OCI-LY7 (cell line): ENCODE data around the gene F8. TPM values are rescaled to one million over a fixed set of nuclear protein-coding genes. Genes with fewer than 3 reads are reported as not detected.

Experiments used
- BruUV-seq: library from RNA; stranded (reverse); fragments of 400-500 nt; replicated peaks from 2 replicates; lab custom pipeline; 2021; lab: Mats Ljungman, UMichigan
- CTCF ChIA-PET: fragments of 300-600 bp; sonication (Branson Sonifier 250); formaldehyde crosslinking; loops from one replicate; lab custom pipeline; 2022; ENCODE audit warnings: antibody characterized with exemption; ENCODE audit not compliant: unreplicated experiment; lab: Charles Lee
- POLR2A ChIA-PET: fragments of 300-600 bp; sonication (Branson Sonifier 250); formaldehyde crosslinking; loops from one replicate; lab custom pipeline; 2022; ENCODE audit warnings: antibody characterized with exemption; lab: Charles Lee
- DNase-seq: peaks from one replicate; pipeline ENCODE4 v3.0.0-alpha.2; 2015; ENCODE audit warnings: low spot score
- H2AFZ ChIP-seq: fragments of 200-600 bp; sonication (generic), shearing (Covaris generic); 2 replicates; pipeline ENCODE4 v1.6.1; 2014; ENCODE audit warnings: mild to moderate bottlenecking, antibody characterized with exemption, low read length, moderate library complexity
- H3K27ac ChIP-seq: fragments of 200-600 bp; sonication (generic); 2 replicates; pipeline ENCODE4 v1.5.1; 2014; ENCODE audit warnings: mixed run types, low read depth, mild to moderate bottlenecking, moderate library complexity, low read length, inconsistent platforms; ENCODE audit not compliant: poor library complexity, severe bottlenecking
- H3K36me3 ChIP-seq: fragments of 200-600 bp; sonication (generic); 2 replicates; pipeline ENCODE4 v1.6.1; 2014; ENCODE audit warnings: mild to moderate bottlenecking, antibody characterized with exemption, low read length, moderate library complexity, mixed read lengths; ENCODE audit not compliant: insufficient read depth
- H3K4me1 ChIP-seq: fragments of 200-600 bp; sonication (generic); 2 replicates; pipeline ENCODE4 v1.5.1; 2014; ENCODE audit warnings: mild to moderate bottlenecking, low read length; ENCODE audit not compliant: insufficient read depth, poor library complexity, severe bottlenecking
- H3K4me2 ChIP-seq: fragments of 200-600 bp; sonication (generic); 2 replicates; pipeline ENCODE4 v1.6.1; 2014; ENCODE audit warnings: mild to moderate bottlenecking, low read length
- H3K4me3 ChIP-seq: fragments of 200-600 bp; sonication (generic); 2 replicates; pipeline ENCODE4 v1.5.1; 2014; ENCODE audit warnings: mild to moderate bottlenecking, low read depth, low read length; ENCODE audit not compliant: poor library complexity, severe bottlenecking
- H3K79me2 ChIP-seq: fragments of 200-600 bp; sonication (generic); 2 replicates; pipeline ENCODE4 v1.6.1; 2016; ENCODE audit warnings: low read depth, mild to moderate bottlenecking, low read length, moderate library complexity, mixed read lengths; ENCODE audit not compliant: insufficient read depth
- H3K9me2 ChIP-seq: fragments of 200-600 bp; sonication (generic); 2 replicates; pipeline ENCODE4 v1.6.1; 2016; ENCODE audit warnings: mild to moderate bottlenecking, low read length, mixed read lengths; ENCODE audit not compliant: insufficient read depth
- H3K9me3 ChIP-seq: fragments of 200-600 bp; sonication (generic); 2 replicates; pipeline ENCODE4 v1.6.1; 2014; ENCODE audit warnings: mild to moderate bottlenecking, mixed run types, low read length, mixed read lengths
- H4K20me1 ChIP-seq: fragments of 200-600 bp; sonication (generic); 2 replicates; pipeline ENCODE4 v1.6.1; 2014; ENCODE audit warnings: mild to moderate bottlenecking, antibody characterized with exemption, low read length, moderate library complexity, mixed read lengths; ENCODE audit not compliant: insufficient read depth
- CTCF ChIP-seq: fragments of 200-600 bp; sonication (generic); conservative IDR thresholded peaks from 2 replicates; pipeline ENCODE4 v1.5.1; 2014; ENCODE audit warnings: mild to moderate bottlenecking, antibody characterized with exemption, low read length, moderate library complexity, mixed read lengths
- EZH2phosphoT487 ChIP-seq: fragments of 200-600 bp; sonication (generic); IDR thresholded peaks from 2 replicates; pipeline ENCODE4 v1.6.1; 2018; ENCODE audit warnings: low read depth, borderline replicate concordance, mild to moderate bottlenecking, mixed run types, antibody characterized with exemption, low read length, moderate library complexity, mixed read lengths
- intact Hi-C: fragments of 100-400 bp; cut with micrococcal nuclease; formaldehyde crosslinking; loops from one replicate; pipeline ENCODE4 v1.10.0; 2022; ENCODE audit not compliant: unreplicated experiment
- total RNA-seq, 2 experiments: library from RNA; depleted of rRNA in 1 of 2; stranded (reverse); fragments of >200 nt in 1 of 2; shearing (Covaris generic) in 1 of 2; gene quantifications; 2 replicates each; pipeline ENCODE4 v1.2.3, GENCODE V29; 2014 to 2022

F8 gene
- total RNA-seq, 2 experiments from 2014 or later = 0.47 to 1.7 TPM

- peaks cover 10% of the 10 kb centered on the region for H3K4me1 ChIP-seq
Observed at GRCh38 chrX:154815274-154815818, 207.2 kb downstream of the F8 start.

GRCh38 chrX:154813801-154814200, 208.7 kb downstream of the F8 start:
- Histone ChIP-seq H3K4me2 (no peak overlapping the region), H2AFZ (no peak overlapping the region), H3K4me1 (no peaks in the 10 kb centered on the region), H4K20me1 (no peaks in the 10 kb centered on the region), H3K9me2 (no peaks in the 10 kb centered on the region), H3K4me3 (no peak overlapping the region), H3K27ac (no peak overlapping the region), H3K36me3 (no peaks in the 10 kb centered on the region), H3K79me2 (no peaks in the 10 kb centered on the region), H3K9me3 (no peaks in the 10 kb centered on the region)
- TF ChIP-seq CTCF (no peak), EZH2phosphoT487 (no peak)
- DNase-seq = no peak
- POLR2A ChIA-PET = no interaction called here
- intact Hi-C loops = no loop called here
- BruUV-seq = no TSS peak
- CTCF ChIA-PET = no interaction called here

More at GRCh38 chrX:154815274-154815818, 207.2 kb downstream of the F8 start:
- Histone ChIP-seq H3K27ac (no peak overlapping the region), H3K79me2 (no peaks in the 10 kb centered on the region), H2AFZ (no peak overlapping the region), H3K36me3 (no peaks in the 10 kb centered on the region), H3K9me3 (no peaks in the 10 kb centered on the region), H3K9me2 (no peaks in the 10 kb centered on the region), H3K4me3 (no peak overlapping the region), H3K4me2 (no peak overlapping the region), H4K20me1 (no peaks in the 10 kb centered on the region)
- CTCF ChIA-PET = no interaction called here
- BruUV-seq = no TSS peak
- DNase-seq = no peak
- TF ChIP-seq EZH2phosphoT487 (no peak), CTCF (no peak)
- POLR2A ChIA-PET = no interaction called here
- intact Hi-C loops = no loop called here

- Histone ChIP-seq H3K4me1 (no peaks in the 10 kb centered on the region), H3K27ac (no peak overlapping the region), H3K9me3 (no peaks in the 10 kb centered on the region), H3K4me3 (no peak overlapping the region), H3K79me2 (no peaks in the 10 kb centered on the region), H4K20me1 (no peaks in the 10 kb centered on the region), H3K36me3 (no peaks in the 10 kb centered on the region), H2AFZ (no peak overlapping the region), H3K4me2 (no peak overlapping the region), H3K9me2 (no peaks in the 10 kb centered on the region)
- CTCF ChIA-PET = interaction anchor here (1.2 kb wide), 1 partner anchor 9 kb away, joined by 3 read pairs; no protein-coding TSS in a partner anchor
- TF ChIP-seq EZH2phosphoT487 (no peak), CTCF (no peak)
- POLR2A ChIA-PET = no interaction called here
- no TSS peak for BruUV-seq
- intact Hi-C loops = no loop called here
- DNase-seq = no peak
Observed at GRCh38 chrX:154812341-154813101, 210.0 kb downstream of the F8 start.
